A673 (cell line): Measurements from ENCODE around the gene ITPR1. TPM values are rescaled to one million over a fixed set of nuclear protein-coding genes. Genes with fewer than 3 reads are reported as not detected.

Experiments
- BruUV-seq: library from RNA; stranded (reverse); fragments of 400-500 nt; replicated peaks from 2 replicates; lab custom pipeline; 2021; lab: Mats Ljungman, UMichigan
- CTCF ChIA-PET: fragments of 300-600 bp; sonication (Branson Sonifier 250); formaldehyde crosslinking; loops from one replicate; lab custom pipeline; 2022; ENCODE audit warnings: antibody characterized with exemption; lab: Charles Lee
- POLR2A ChIA-PET: fragments of 300-600 bp; sonication (Branson Sonifier 250); formaldehyde crosslinking; loops from one replicate; lab custom pipeline; 2022; ENCODE audit warnings: antibody characterized with exemption; ENCODE audit not compliant: low non-redundant PET; lab: Charles Lee
- DNase-seq: peaks from one replicate; pipeline ENCODE4 v3.0.0-alpha.2; 2015; ENCODE audit warnings: low spot score
- H3K27ac ChIP-seq: fragments of 200-600 bp; sonication (generic); 2 replicates; pipeline ENCODE4 v1.5.1; 2016; ENCODE audit warnings: mixed run types, low read depth, mild to moderate bottlenecking, mixed read lengths, antibody characterized with exemption, low read length; ENCODE audit not compliant: poor library complexity, severe bottlenecking
- H3K27me3 ChIP-seq: fragments of 200-600 bp; sonication (generic); replicated peaks from 2 replicates; pipeline ENCODE4 v1.6.1; 2017; ENCODE audit warnings: mixed run types, low read depth, mild to moderate bottlenecking, mixed read lengths, antibody characterized with exemption, low read length; ENCODE audit not compliant: insufficient read depth, poor library complexity
- H3K36me3 ChIP-seq: fragments of 200-600 bp; sonication (generic); 2 replicates; pipeline ENCODE4 v1.6.1; 2016; ENCODE audit warnings: mixed run types, mild to moderate bottlenecking, mixed read lengths, antibody characterized with exemption, low read length; ENCODE audit not compliant: insufficient read depth, poor library complexity, severe bottlenecking
- H3K4me1 ChIP-seq: fragments of 200-600 bp; sonication (generic); 2 replicates; pipeline ENCODE4 v1.6.1; 2017; ENCODE audit warnings: mixed run types, mild to moderate bottlenecking, mixed read lengths, antibody characterized with exemption, low read length; ENCODE audit not compliant: insufficient read depth, poor library complexity, severe bottlenecking
- H3K4me3 ChIP-seq: fragments of 200-600 bp; sonication (generic); 2 replicates; pipeline ENCODE4 v1.5.1; 2016; ENCODE audit warnings: low read depth, mixed run types, mild to moderate bottlenecking, mixed read lengths, low read length; ENCODE audit not compliant: poor library complexity, severe bottlenecking
- H3K9me3 ChIP-seq: fragments of 200-600 bp; sonication (generic); 2 replicates; pipeline ENCODE4 v1.6.1; 2016; ENCODE audit warnings: mixed run types, low read depth, mild to moderate bottlenecking, mixed read lengths, antibody characterized with exemption, low read length; ENCODE audit not compliant: poor library complexity, severe bottlenecking
- CTCF ChIP-seq: fragments of 300-800, 200-600 bp; sonication (generic); conservative IDR thresholded peaks from 2 replicates; pipeline ENCODE4 v1.5.1; 2017; ENCODE audit warnings: low read depth, mild to moderate bottlenecking, antibody characterized with exemption, low read length, moderate library complexity, mixed read lengths
- EZH2 ChIP-seq: fragments of 200-600 bp; sonication (generic); IDR thresholded peaks from 2 replicates; pipeline ENCODE4 v1.6.1; 2017; ENCODE audit warnings: borderline replicate concordance, low read depth, mild to moderate bottlenecking, mixed read lengths, antibody characterized with exemption, low read length; ENCODE audit not compliant: poor library complexity, severe bottlenecking
- intact Hi-C: fragments of 100-400 bp; cut with micrococcal nuclease; formaldehyde crosslinking; loops from one replicate; pipeline ENCODE4 v1.10.0; 2022; ENCODE audit not compliant: unreplicated experiment
- total RNA-seq: library from RNA; stranded (reverse); gene quantifications from 2 replicates; pipeline ENCODE4 v1.2.3, GENCODE V29; 2021

Gene ITPR1
- total RNA-seq, 1 experiment from 2014 or later, result 8.6 TPM

DNA sequence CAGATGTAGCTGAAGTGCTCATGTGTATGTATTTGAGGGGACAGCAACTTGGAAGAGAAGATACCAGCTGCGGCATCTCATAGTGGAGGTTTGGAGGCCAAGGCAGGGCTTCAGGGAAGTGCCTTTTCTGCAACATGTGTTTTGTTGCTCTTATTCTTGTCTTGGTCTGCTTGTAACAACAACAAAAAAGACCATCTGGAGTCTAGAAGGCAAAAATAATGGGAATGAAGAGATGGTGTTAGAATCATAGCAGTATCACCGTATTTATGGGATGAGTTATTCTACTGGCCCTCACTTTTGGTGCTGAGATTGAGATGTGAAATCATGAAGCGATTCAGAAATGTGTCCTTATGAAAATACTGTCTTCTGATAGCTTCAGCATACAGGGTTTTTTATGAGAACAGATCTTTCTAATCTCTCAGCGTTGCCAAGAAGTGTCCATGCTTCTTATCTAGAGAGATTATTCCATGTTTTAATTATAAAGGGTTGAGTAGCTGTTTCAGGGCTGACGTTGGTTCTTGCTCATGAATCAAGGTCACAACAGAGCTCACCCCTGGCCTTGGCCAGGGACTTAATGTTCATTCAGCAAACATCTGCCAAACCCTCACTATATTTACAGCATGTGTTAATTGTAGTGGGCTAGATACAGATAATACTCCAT is 58.0 kb downstream of the ITPR1 start:
- CTCF ChIA-PET, result no interaction called here
- intact Hi-C loops, result no loop called here
- Histone ChIP-seq H3K36me3 (no peaks in the 10 kb centered on the region), H3K4me3 (no peak overlapping the region), H3K4me1 (no peaks in the 10 kb centered on the region), H3K9me3 (no peaks in the 10 kb centered on the region), H3K27me3 (no peaks in the 10 kb centered on the region), H3K27ac (no peak overlapping the region)
- no peak for TF ChIP-seq CTCF
- no peak for TF ChIP-seq EZH2
- no TSS peak for BruUV-seq
- no peak for DNase-seq
- POLR2A ChIA-PET, result no interaction called here

DNA sequence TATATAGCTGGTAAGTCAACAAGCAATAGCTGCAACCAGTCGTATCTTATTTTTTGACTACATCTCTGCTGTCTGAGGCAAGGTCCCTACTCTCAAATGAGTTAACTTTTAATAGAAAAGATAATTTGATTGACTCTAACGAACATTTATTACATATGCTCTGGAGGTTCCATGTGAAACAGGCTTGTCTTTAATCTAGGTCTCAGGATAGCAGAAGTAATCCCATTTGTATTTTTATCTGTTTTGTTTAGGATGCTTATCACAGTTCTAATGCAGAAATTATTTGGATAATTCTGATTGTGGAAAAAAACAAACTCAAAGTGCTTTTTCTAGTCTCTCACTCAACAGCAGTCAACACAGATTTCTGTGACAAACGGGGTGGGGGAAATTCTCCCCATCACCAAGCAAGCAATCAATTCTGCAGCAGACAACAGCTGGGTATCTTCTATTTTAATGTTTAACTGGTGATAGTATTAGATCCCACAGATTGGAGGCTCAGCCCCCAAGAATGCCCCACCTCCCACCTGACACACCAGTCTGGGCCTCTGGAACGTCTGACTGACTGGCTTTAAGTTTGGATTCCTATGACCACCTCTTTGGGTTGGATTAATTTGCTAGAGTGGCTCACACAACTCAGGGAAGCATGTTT is 58.8 kb downstream of the ITPR1 start:
- BruUV-seq, result no TSS peak
- DNase-seq, result no peak
- Histone ChIP-seq H3K4me1 (no peaks in the 10 kb centered on the region), H3K36me3 (no peaks in the 10 kb centered on the region), H3K9me3 (no peaks in the 10 kb centered on the region), H3K27ac (no peak overlapping the region), H3K4me3 (no peak overlapping the region), H3K27me3 (no peaks in the 10 kb centered on the region)
- POLR2A ChIA-PET, result no interaction called here
- TF ChIP-seq EZH2 (no peak), CTCF (no peak)
- CTCF ChIA-PET, result no interaction called here
- intact Hi-C loops, result no loop called here

DNA sequence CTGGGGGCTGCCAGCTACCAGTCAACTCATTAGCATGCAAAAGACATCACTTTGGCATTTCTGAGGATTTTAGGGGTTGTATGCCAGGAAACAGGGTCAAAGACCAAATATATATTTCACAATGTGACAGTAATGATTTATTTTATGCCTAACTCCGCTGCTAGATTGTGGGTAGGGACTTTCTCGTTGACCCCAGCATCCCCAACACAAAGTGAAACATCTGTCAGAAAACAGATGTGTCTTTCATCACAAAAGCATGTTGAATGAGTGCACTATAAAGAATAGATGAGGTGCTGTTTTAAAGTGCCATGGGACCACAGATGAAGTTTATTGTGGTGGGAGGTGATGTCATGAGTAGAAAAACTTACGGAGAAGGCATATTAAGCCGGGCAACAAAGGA is 59.7 kb downstream of the ITPR1 start:
- ChIA-PET CTCF (no interaction called here), POLR2A (no interaction called here)
- BruUV-seq, result no TSS peak
- Histone ChIP-seq H3K27ac (no peak overlapping the region), H3K27me3 (no peaks in the 10 kb centered on the region), H3K4me1 (no peaks in the 10 kb centered on the region), H3K36me3 (no peaks in the 10 kb centered on the region), H3K4me3 (no peak overlapping the region), H3K9me3 (no peaks in the 10 kb centered on the region)
- DNase-seq, result no peak
- TF ChIP-seq CTCF (no peak), EZH2 (no peak)
- intact Hi-C loops, result no loop called here
